ENCODE results near the gene ATP2C2. TPM values are rescaled to one million over a fixed set of nuclear protein-coding genes. Genes with fewer than 3 reads are reported as not detected.

The ATP2C2 gene
- total and polyA plus RNA-seq, 12 donors = 0.07 to 2.2 (median 0.54) TPM; not detected in 2

- Histone ChIP-seq H3K9me3 (replicated peaks in 1 of 3) (no peaks in the 10 kb centered on the region), H3K4me3 (no peak overlapping the region), H3K27me3 (no peaks in the 10 kb centered on the region), H3K4me1 (replicated peaks in 1 of 2) (no peaks in the 10 kb centered on the region), H3K27ac (no peak overlapping the region), H3K36me3 (replicated peaks in 1 of 2) (no peaks in the 10 kb centered on the region)
- no peak for DNase-seq
- intact Hi-C loops (cut with DNase I) = no loop called here
- TF ChIP-seq POLR2A (IDR thresholded peaks at IDR 0.05) (no peak), CTCF (IDR thresholded peaks at IDR 0.05) (no peak)
- WGBS, 4 donors = 82 to 86% (median 82%) methylated on average over 14 of the region's 14 CpGs
These were observed 9.6 kb upstream of the ATP2C2 start for GRCh38 chr16:84358601-84359295.

DNA sequence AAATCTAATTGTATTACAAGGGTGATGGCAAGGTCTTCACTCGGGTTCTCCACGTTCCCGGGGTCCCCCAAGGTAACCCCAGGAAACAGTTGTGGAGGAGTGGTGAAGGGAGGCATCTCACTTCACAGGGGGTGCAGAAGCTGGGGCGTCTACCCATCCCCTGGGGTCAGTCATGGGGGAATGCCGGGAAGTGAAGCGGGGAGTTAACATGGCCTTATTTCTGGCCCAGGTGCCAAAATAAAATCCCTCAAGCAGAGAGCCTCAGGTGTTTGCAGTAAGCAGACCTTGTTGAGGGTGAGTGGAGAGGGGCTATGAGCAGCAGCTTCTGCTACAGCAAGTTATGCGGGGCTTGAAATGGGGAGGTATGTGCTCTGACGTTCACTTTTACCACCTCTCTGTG lies 9.0 kb upstream of the ATP2C2 start:
- Histone ChIP-seq H3K9me3 (replicated peaks in 1 of 3) (no peaks in the 10 kb centered on the region), H3K4me1 (replicated peaks in 1 of 2) (no peaks in the 10 kb centered on the region), H3K27me3 (no peaks in the 10 kb centered on the region), H3K36me3 (replicated peaks in 1 of 2) (no peaks in the 10 kb centered on the region), H3K27ac (no peak overlapping the region), H3K4me3 (no peak overlapping the region)
- DNase-seq = no peak
- TF ChIP-seq POLR2A (IDR thresholded peaks at IDR 0.05) (no peak), CTCF (IDR thresholded peaks at IDR 0.05) (no peak)
- WGBS, 4 donors = 63 to 71% (median 69%) methylated on average over 7 to 8 of the region's 8 CpGs
- intact Hi-C loops (cut with DNase I) = no loop called here

DNA sequence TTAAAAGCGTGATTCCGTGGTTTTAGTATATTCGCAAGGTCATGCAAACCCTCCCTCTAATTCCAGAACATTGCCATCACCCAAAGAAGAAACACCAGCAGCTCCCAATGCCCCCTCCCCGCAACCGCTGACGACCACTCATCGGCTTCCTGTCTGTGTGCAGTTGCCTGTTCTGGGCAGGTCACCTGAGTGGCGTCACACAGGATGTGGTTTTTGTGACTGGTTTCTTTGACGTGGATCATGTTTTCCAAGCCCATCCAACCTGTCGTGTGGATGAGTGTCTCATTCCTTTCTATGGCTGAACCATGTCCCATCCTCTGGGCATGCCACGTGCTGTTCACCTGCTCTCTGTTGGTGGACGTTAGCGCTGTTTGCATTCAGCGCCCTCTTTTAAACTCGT lies 8.2 kb upstream of the ATP2C2 start:
- H3K27ac ChIP-seq = no peak overlapping the region
- no peaks in the 10 kb centered on the region for H3K36me3 ChIP-seq (replicated peaks in 1 of 2)
- H3K9me3 ChIP-seq (replicated peaks in 1 of 3) = no peaks in the 10 kb centered on the region
- 73 to 84% (median 83%) methylated on average over 15 of the region's 15 CpGs for WGBS, 4 donors
- no peak overlapping the region for H3K4me3 ChIP-seq
- intact Hi-C loops (cut with DNase I) = no loop called here
- TF ChIP-seq POLR2A (IDR thresholded peaks at IDR 0.05) (no peak), CTCF (IDR thresholded peaks at IDR 0.05) (no peak)
- no peaks in the 10 kb centered on the region for H3K27me3 ChIP-seq
- no peaks in the 10 kb centered on the region for H3K4me1 ChIP-seq (replicated peaks in 1 of 2)
- DNase-seq = no peak

GRCh38 chr16:84360748-84361147 lies 7.6 kb upstream of the ATP2C2 start:
- no peak overlapping the region for H3K27ac ChIP-seq
- no peaks in the 10 kb centered on the region for H3K4me1 ChIP-seq (replicated peaks in 1 of 2)
- intact Hi-C loops (cut with DNase I) = no loop called here
- WGBS, 4 donors = 72 to 81% (median 74%) methylated on average over 4 of the region's 4 CpGs
- no peaks in the 10 kb centered on the region for H3K36me3 ChIP-seq (replicated peaks in 1 of 2)
- H3K4me3 ChIP-seq = no peak overlapping the region
- TF ChIP-seq CTCF (IDR thresholded peaks at IDR 0.05) (no peak), POLR2A (IDR thresholded peaks at IDR 0.05) (no peak)
- no peaks in the 10 kb centered on the region for H3K27me3 ChIP-seq
- DNase-seq = no peak
- H3K9me3 ChIP-seq (replicated peaks in 1 of 3) = no peaks in the 10 kb centered on the region
